H1 (cell line): ENCODE results near the gene MXD4. TPM values are rescaled to one million over a fixed set of nuclear protein-coding genes. Genes with fewer than 3 reads are reported as not detected.

Experiments used
- CTCF ChIA-PET: fragments of 300-600 bp; sonication (Branson Sonifier 250); formaldehyde crosslinking; loops from one replicate; lab custom pipeline; 2021; ENCODE audit not compliant: partially characterized antibody; lab: Charles Lee
- POLR2A ChIA-PET: fragments of 300-600 bp; sonication (Branson Sonifier 250); formaldehyde crosslinking; loops from one replicate; lab custom pipeline; 2021; ENCODE audit warnings: inconsistent platforms; ENCODE audit not compliant: partially characterized antibody; lab: Charles Lee
- DNase-seq, 2 experiments: peaks; one replicate each; pipeline versions ENCODE4 v3.0.0 to v3.0.0-alpha.2; 2010 to 2022; ENCODE audit warnings: low spot score in 2 of 2, low read depth in 1 of 2, mixed read lengths in 1 of 2
- FAIRE-seq: peaks from 2 replicates; lab custom pipeline; 2011; peaks lifted over from hg19 to GRCh38; lab: Jason Lieb, UNC
- H2AFZ ChIP-seq: 2 replicates; pipeline ENCODE4 v1.8.1; 2012; ENCODE audit warnings: low read length, inconsistent platforms
- H2AK5ac ChIP-seq: 2 replicates; pipeline ENCODE4 v1.6.1; 2013; ENCODE audit warnings: low read depth, low read length
- H2BK120ac ChIP-seq: replicated peaks from 2 replicates; pipeline ENCODE3; 2013; ENCODE audit warnings: low read depth, low read length, inconsistent platforms
- H2BK12ac ChIP-seq: 2 replicates; pipeline ENCODE4 v1.6.1; 2013; ENCODE audit warnings: low read depth, low read length
- H2BK15ac ChIP-seq: 2 replicates; pipeline ENCODE4 v1.6.1; 2013; ENCODE audit warnings: low read length
- H2BK20ac ChIP-seq: 2 replicates; pipeline ENCODE4 v1.6.1; 2013; ENCODE audit warnings: low read length
- H2BK5ac ChIP-seq: 2 replicates; pipeline ENCODE4 v1.6.1; 2013; ENCODE audit warnings: low read depth, low read length
- H3K14ac ChIP-seq: 2 replicates; pipeline ENCODE4 v1.6.1; 2013; ENCODE audit warnings: inconsistent platforms; ENCODE audit not compliant: insufficient read length
- H3K18ac ChIP-seq: 2 replicates; pipeline ENCODE4 v1.6.1; 2013; ENCODE audit warnings: low read length; ENCODE audit errors: extremely low read depth
- H3K23ac ChIP-seq: 2 replicates; pipeline ENCODE4 v1.6.1; 2013; ENCODE audit warnings: inconsistent platforms; ENCODE audit not compliant: insufficient read length
- H3K23me2 ChIP-seq: 2 replicates; pipeline ENCODE4 v1.6.1; 2013; ENCODE audit warnings: low read depth, low read length
- H3K27ac ChIP-seq: 2 replicates; pipeline ENCODE4 v1.6.1; 2011; ENCODE audit warnings: low read depth, low read length, inconsistent platforms
- H3K27me3 ChIP-seq, 4 experiments: replicated peaks in 1 of 4; 1 replicate in 1 of 4; 2 replicates in 3 of 4; pipeline versions ENCODE4 v1.6.1 to v1.8.1; 2011 to 2013; ENCODE audit warnings: low read length in 3 of 4, mild to moderate bottlenecking in 3 of 4, inconsistent platforms in 2 of 4, mixed read lengths in 2 of 4, moderate library complexity in 1 of 4; ENCODE audit not compliant: control insufficient read depth in 3 of 4, insufficient read depth in 3 of 4; ENCODE audit errors: extremely low read depth in 1 of 4
- H3K36me3 ChIP-seq, 4 experiments: 2 replicates each; pipeline versions ENCODE4 v1.6.1 to v1.8.1; 2011 to 2013; ENCODE audit warnings: mild to moderate bottlenecking in 4 of 4, low read length in 3 of 4, moderate library complexity in 2 of 4, control low read depth in 1 of 4, inconsistent platforms in 1 of 4; ENCODE audit not compliant: insufficient read depth in 4 of 4, control insufficient read depth in 2 of 4
- H3K4ac ChIP-seq: replicated peaks from 2 replicates; pipeline ENCODE3; 2013; ENCODE audit warnings: low read length, low read depth, mixed read lengths, inconsistent platforms; ENCODE audit not compliant: insufficient read length
- H3K4me1 ChIP-seq, 4 experiments: replicated peaks in 1 of 4; 1 replicate in 1 of 4; 2 replicates in 3 of 4; pipeline versions ENCODE4 v1.6.1 to v1.8.1; 2011 to 2013; ENCODE audit warnings: low read length in 3 of 4, inconsistent platforms in 2 of 4, mixed read lengths in 1 of 4; ENCODE audit not compliant: insufficient read depth in 4 of 4, control insufficient read depth in 3 of 4
- H3K4me2 ChIP-seq, 2 experiments: 2 replicates each; pipeline versions ENCODE4 v1.6.1 to v1.8.1; 2011 to 2013; ENCODE audit warnings: low read depth in 2 of 2, low read length in 2 of 2, control low read depth in 1 of 2, inconsistent platforms in 1 of 2, mild to moderate bottlenecking in 1 of 2; ENCODE audit not compliant: insufficient read depth in 1 of 2
- H3K4me3 ChIP-seq, 4 experiments: fragments of 200-600, 300-600 bp in 1 of 4; sonication (generic), shearing (Covaris generic), sonication (Bioruptor Twin) in 1 of 4; 2 replicates each; pipeline versions ENCODE4 v1.5.1 to v1.8.1; 2011 to 2016; ENCODE audit warnings: low read length in 4 of 4, low read depth in 3 of 4, control low read depth in 2 of 4, inconsistent platforms in 2 of 4, mild to moderate bottlenecking in 2 of 4, mixed read lengths in 1 of 4, moderate library complexity in 1 of 4; ENCODE audit not compliant: insufficient read depth in 2 of 4; ENCODE audit errors: extremely low read depth in 1 of 4
- H3K56ac ChIP-seq: replicated peaks from 2 replicates; pipeline ENCODE3; 2013; ENCODE audit warnings: low read depth, mild to moderate bottlenecking, mixed read lengths, low read length, inconsistent platforms; ENCODE audit not compliant: insufficient read length
- H3K79me1 ChIP-seq: 2 replicates; pipeline ENCODE4 v1.6.1; 2013; ENCODE audit warnings: low read depth, low read length, control low read depth
- H3K79me2 ChIP-seq, 2 experiments: 2 replicates each; pipeline versions ENCODE4 v1.6.1 to v1.8.1; 2012 to 2013; ENCODE audit warnings: low read length in 2 of 2, mild to moderate bottlenecking in 2 of 2, inconsistent platforms in 1 of 2; ENCODE audit not compliant: insufficient read depth in 2 of 2, control insufficient read depth in 1 of 2
- H3K9ac ChIP-seq, 4 experiments: replicated peaks in 1 of 4; 1 replicate in 1 of 4; 2 replicates in 3 of 4; pipeline versions ENCODE4 v1.6.1 to v1.8.1; 2011 to 2013; ENCODE audit warnings: low read depth in 3 of 4, low read length in 3 of 4, control low read depth in 2 of 4, mild to moderate bottlenecking in 2 of 4, moderate library complexity in 2 of 4, inconsistent platforms in 1 of 4; ENCODE audit errors: extremely low read depth in 1 of 4
- H3K9me3 ChIP-seq, 2 experiments: 2 replicates each; pipeline versions ENCODE4 v1.6.1 to v1.8.1; 2012 to 2013; ENCODE audit warnings: mild to moderate bottlenecking in 2 of 2, moderate library complexity in 2 of 2, control low read depth in 1 of 2, inconsistent platforms in 1 of 2, low read depth in 1 of 2, low read length in 1 of 2, mixed read lengths in 1 of 2; ENCODE audit not compliant: insufficient read depth in 2 of 2
- H4K20me1 ChIP-seq, 2 experiments: replicated peaks in 1 of 2; 2 replicates each; pipeline versions ENCODE3 to v1.8.1; 2011 to 2013; ENCODE audit warnings: inconsistent platforms in 2 of 2, low read length in 2 of 2, mild to moderate bottlenecking in 1 of 2; ENCODE audit not compliant: insufficient read depth in 2 of 2, control insufficient read depth in 1 of 2
- H4K5ac ChIP-seq: 2 replicates; pipeline ENCODE4 v1.6.1; 2013; ENCODE audit warnings: low read length, low read depth, mixed read lengths, inconsistent platforms; ENCODE audit not compliant: insufficient read length
- H4K8ac ChIP-seq: 2 replicates; pipeline ENCODE4 v1.8.0; 2013; ENCODE audit warnings: mild to moderate bottlenecking, moderate library complexity, low read length, inconsistent platforms; ENCODE audit not compliant: insufficient read depth; ENCODE audit errors: extremely low read depth
- H4K91ac ChIP-seq: replicated peaks from 2 replicates; pipeline ENCODE3; 2013; ENCODE audit warnings: low read length, mixed read lengths, inconsistent platforms; ENCODE audit not compliant: insufficient read length
- CREB1 ChIP-seq: IDR thresholded peaks from 2 replicates; pipeline ENCODE4 v1.6.1; 2012; ENCODE audit warnings: inconsistent platforms
- FOSL1 ChIP-seq: IDR thresholded peaks from 2 replicates; pipeline ENCODE4 v1.6.1; 2011; ENCODE audit warnings: mild to moderate bottlenecking, low read depth, low read length, moderate library complexity; ENCODE audit not compliant: insufficient read depth
- SIN3A ChIP-seq, 2 experiments: IDR thresholded peaks in 1 of 2; conservative IDR thresholded peaks in 1 of 2; 2 replicates each; pipeline ENCODE4 v1.6.1; 2011 to 2012; ENCODE audit warnings: low read length in 2 of 2, improper control_type of control experiment in 1 of 2, low read depth in 1 of 2, mild to moderate bottlenecking in 1 of 2
- SIX5 ChIP-seq: IDR thresholded peaks from 2 replicates; pipeline ENCODE4 v1.6.1; 2011; ENCODE audit warnings: mild to moderate bottlenecking, low read depth, low read length
- TAF1 ChIP-seq: IDR thresholded peaks from 2 replicates; pipeline ENCODE4 v1.6.1; 2011; ENCODE audit warnings: mild to moderate bottlenecking, low read depth, low read length
- WGBS, 2 experiments: shearing (Covaris generic) in 1 of 2; methylation state at CpG; one replicate each; pipeline versions ENCODE4 v1.1.6 to v1.1.7; 2013 to 2015; ENCODE audit warnings: low lambda C conversion rate in 2 of 2, mixed read lengths in 2 of 2, inconsistent platforms in 1 of 2, low coverage in 1 of 2, missing lambda C conversion rate in 1 of 2; ENCODE audit not compliant: insufficient replicate concordance in 2 of 2, insufficient coverage in 1 of 2, insufficient read length in 1 of 2; ENCODE audit errors: extremely low coverage in 1 of 2, missing lambda C conversion rate in 1 of 2; 5-methylcytosine and 5-hydroxymethylcytosine counted together
- polyA plus RNA-seq, 7 experiments: library from polyadenylated mRNA; depleted of rRNA in 3 of 7; stranded (reverse) in 5 of 7; unstranded in 2 of 7; fragments of >200 nt in 5 of 7; fragments of 200-250 nt in 2 of 7; gene quantifications; 1 replicate in 5 of 7; 2 replicates in 1 of 7; 4 replicates in 1 of 7; pipeline versions ENCODE4 v1.2.1 to v1.2.3, GENCODE V29; 2011 to 2013; ENCODE audit warnings: missing spikeins in 2 of 7, mixed read lengths in 2 of 7
- total RNA-seq: library from RNA; stranded (reverse); fragmentation: NEBNext Ultra II Directional; extraction: Animal tissue kit (Norgen Biotek cat#: 25700); gene quantifications from 2 replicates; pipeline ENCODE4 v1.2.1, GENCODE V29; 2021

The MXD4 gene
- total and polyA plus RNA-seq, 2 of the 8 experiments (the other 6 are each of a cell fraction or from before 2014, with no cell fraction given) = 18.0 to 20.8 TPM

DNA sequence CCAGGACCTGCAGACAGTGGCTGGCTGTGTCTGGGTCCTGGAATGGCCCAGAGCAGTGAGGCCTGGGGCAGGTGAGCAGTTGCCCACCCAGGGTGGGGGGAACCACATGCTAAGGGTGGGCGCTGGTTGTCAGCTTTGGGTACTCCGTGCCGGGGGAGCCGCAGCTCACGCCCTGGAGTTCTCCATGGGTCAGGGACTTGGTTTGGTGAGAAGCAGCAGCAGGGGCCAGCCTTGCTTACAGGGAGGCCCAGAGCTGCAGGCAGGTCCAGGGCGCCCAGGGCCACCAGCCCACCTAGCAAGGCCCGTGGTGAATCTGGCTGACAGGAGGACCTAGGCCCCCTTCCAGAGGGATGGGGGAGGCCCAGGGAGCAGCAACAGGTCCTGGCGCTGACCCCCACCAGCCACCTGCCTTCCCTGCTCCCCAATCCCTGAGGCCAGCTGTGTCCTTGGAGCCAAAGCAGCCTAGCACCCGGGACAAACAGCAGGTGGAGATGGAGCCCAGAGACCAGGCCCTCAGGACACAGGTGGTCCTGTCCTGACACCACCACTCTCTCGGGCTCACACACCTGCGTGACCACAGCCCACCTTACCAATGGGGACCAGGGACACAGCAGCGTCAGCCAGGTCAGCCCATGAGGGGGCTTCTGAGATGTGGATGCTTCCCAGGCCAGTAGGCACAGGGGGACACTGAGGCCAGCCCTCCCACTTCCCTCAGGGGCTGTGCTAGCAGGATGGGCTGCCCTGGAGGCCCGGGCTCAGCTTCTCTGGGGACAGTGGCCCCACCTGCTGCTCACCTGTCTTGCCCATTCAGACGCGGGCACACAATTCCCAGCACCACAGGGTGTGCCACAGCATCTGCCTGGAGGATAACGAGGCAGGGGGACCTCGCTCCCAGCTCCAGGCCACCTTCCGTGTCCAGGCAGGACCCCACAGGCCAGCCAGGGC, 3.5 kb downstream of the MXD4 start:
- no peaks in the 10 kb centered on the region for H3K79me2 ChIP-seq
- no peak for FAIRE-seq
- CTCF ChIA-PET = interaction anchor here (0.7 to 2.0 kb wide), 6 partner anchors 9 to 157 kb away, joined by 3 to 6 read pairs (median 4); no protein-coding TSS in a partner anchor
- H3K27me3 ChIP-seq = no peaks in the 10 kb centered on the region
- no peak overlapping the region for H2BK12ac ChIP-seq
- H3K79me1 ChIP-seq = no peaks in the 10 kb centered on the region
- H2AFZ ChIP-seq = no peak overlapping the region
- no peak overlapping the region for H3K14ac ChIP-seq
- H3K4me3 ChIP-seq = no peak overlapping the region
- H2BK20ac ChIP-seq = no peak overlapping the region
- no peak overlapping the region for H4K91ac ChIP-seq
- 88% methylated on average over 14 of the region's 18 CpGs; no CpG with 5 or more reads in 1 of the 2 experiments for WGBS, 2 experiments
- H3K9ac ChIP-seq = no peak overlapping the region
- no peaks in the 10 kb centered on the region for H3K9me3 ChIP-seq
- peaks cover 0 to 6% (median 4%) of the 10 kb centered on the region in 4 experiments; a peak in 5 of 7 replicates for H3K4me1 ChIP-seq
- no peak overlapping the region for H3K27ac ChIP-seq
- no peak overlapping the region for H3K18ac ChIP-seq
- H2BK5ac ChIP-seq = 0 out of 2 replicates have a peak overlapping the region, but pooled peaks have one; percentile 44
- no peaks in the 10 kb centered on the region; a peak in 1 of 8 replicates for H3K36me3 ChIP-seq
- H4K5ac ChIP-seq = no peak overlapping the region
- no peak overlapping the region for H2BK15ac ChIP-seq
- peak overlapping the region; percentile 35; the same call in 1 of the 2 replicates for H4K8ac ChIP-seq
- H3K23ac ChIP-seq = no peak overlapping the region
- H3K4me2 ChIP-seq = no peak overlapping the region
- no peak overlapping the region for H3K56ac ChIP-seq
- no peak overlapping the region for H2BK120ac ChIP-seq
- peaks cover 0 to 6% of the 10 kb centered on the region in 2 experiments for H4K20me1 ChIP-seq
- no peak for TF ChIP-seq CREB1
- TF ChIP-seq SIX5 = no peak
- no peak for TF ChIP-seq FOSL1
- TF ChIP-seq TAF1 = no peak
- no peak for TF ChIP-seq SIN3A (conservative IDR thresholded peaks at IDR 0.05 in 1 of 2, IDR thresholded peaks at IDR 0.05 in 1 of 2; ENCODE audit: low read depth in 1 of 2, low read length in 2 of 2)
- no peak for DNase-seq
- H3K23me2 ChIP-seq = peaks cover 10% of the 10 kb centered on the region; the same call in 1 of the 2 replicates
- POLR2A ChIA-PET = interaction anchor here (1.1 kb wide), 1 partner anchor 47 kb away, joined by 4 read pairs; no protein-coding TSS in a partner anchor
- H3K4ac ChIP-seq = no peak overlapping the region
- H2AK5ac ChIP-seq = no peak overlapping the region
